HCT116 (cell line): Measurements from ENCODE around the gene C10orf62. TPM values are rescaled to one million over a fixed set of nuclear protein-coding genes. Genes with fewer than 3 reads are reported as not detected.
A peak's percentile ranks its signal among the peaks of the same experiment; 100 is the strongest.

Experiments used
- ATAC-seq: fragments of 200-7000 bp; cut with Tn5 transposase; 2 replicates; pipeline ENCODE4 v1.9.1; 2020; ENCODE audit warnings: mild to moderate bottlenecking, moderate library complexity
- BruUV-seq: library from RNA; stranded (reverse); fragments of 400-500 nt; replicated peaks from 2 replicates; lab custom pipeline; 2021; lab: Mats Ljungman, UMichigan
- CTCF ChIA-PET: fragments of 300-600 bp; sonication (Branson Sonifier 250); formaldehyde crosslinking; loops from one replicate; lab custom pipeline; 2021; ENCODE audit warnings: antibody characterized with exemption; lab: Charles Lee
- POLR2A ChIA-PET: fragments of 300-600, 350-600 bp; sonication (Branson Sonifier 250); formaldehyde crosslinking; loops from one replicate; lab custom pipeline; 2021; ENCODE audit warnings: antibody characterized with exemption; lab: Charles Lee
- RAD21 ChIA-PET, 2 experiments: fragments of 300-600 bp; sonication (Branson Sonifier 250); formaldehyde crosslinking; loops; one replicate each; lab custom pipeline; 2023; ENCODE audit warnings: low total read pairs in 2 of 2; ENCODE audit not compliant: uncharacterized antibody in 2 of 2, unreplicated experiment in 2 of 2, low non-redundant PET in 1 of 2; lab: Charles Lee
- DNase-seq: peaks from one replicate; pipeline ENCODE4 v3.0.0-alpha.2; 2010; ENCODE audit warnings: low read depth, low spot score
- H2AFZ ChIP-seq: fragments of 200-600 bp; shearing (Covaris generic), sonication (generic); 2 replicates; pipeline ENCODE4 v1.6.1; 2017; ENCODE audit warnings: low read depth, mixed run types, mixed read lengths, antibody characterized with exemption, low read length; ENCODE audit not compliant: poor library complexity, severe bottlenecking
- H3K27ac ChIP-seq: 2 replicates; pipeline ENCODE4 v1.5.1; 2012; ENCODE audit warnings: low read depth, low read length
- H3K27me3 ChIP-seq: fragments of 200-600 bp; sonication (generic); 2 replicates; pipeline ENCODE4 v1.6.1; 2016; ENCODE audit warnings: mixed run types, low read length, mixed read lengths; ENCODE audit not compliant: insufficient read depth
- H3K36me3 ChIP-seq, 2 experiments: fragments of 200-500 bp in 1 of 2; fragments of 200-600 bp in 1 of 2; sonication (Bioruptor generic) in 1 of 2; sonication (generic) in 1 of 2; 2 replicates each; pipeline versions ENCODE4 v1.5.1 to v1.6.1; 2014 to 2016; ENCODE audit warnings: low read length in 2 of 2, inconsistent platforms in 1 of 2, mixed read lengths in 1 of 2, mixed run types in 1 of 2; ENCODE audit not compliant: insufficient read depth in 2 of 2, control insufficient read depth in 1 of 2
- H3K4me1 ChIP-seq, 2 experiments: fragments of 200-600 bp in 1 of 2; sonication (generic) in 1 of 2; 2 replicates each; pipeline versions ENCODE4 v1.5.1 to v1.6.1; 2012 to 2017; ENCODE audit warnings: low read length in 2 of 2, inconsistent platforms in 1 of 2, mild to moderate bottlenecking in 1 of 2, mixed read lengths in 1 of 2, mixed run types in 1 of 2, moderate library complexity in 1 of 2; ENCODE audit not compliant: insufficient read depth in 2 of 2, control insufficient read depth in 1 of 2
- H3K4me2 ChIP-seq: fragments of 200-600 bp; sonication (generic); 2 replicates; pipeline ENCODE4 v1.6.1; 2017; ENCODE audit warnings: mixed run types, low read length, mixed read lengths
- H3K4me3 ChIP-seq, 2 experiments: fragments of 200-600 bp in 1 of 2; sonication (generic) in 1 of 2; replicated peaks in 1 of 2; 2 replicates each; pipeline ENCODE4 v1.5.1; 2011 to 2016; ENCODE audit warnings: low read length in 2 of 2, control low read depth in 1 of 2, low read depth in 1 of 2, mild to moderate bottlenecking in 1 of 2, mixed read lengths in 1 of 2, mixed run types in 1 of 2
- H3K79me2 ChIP-seq: fragments of 200-600 bp; sonication (generic); 2 replicates; pipeline ENCODE4 v1.6.1; 2017; ENCODE audit warnings: mild to moderate bottlenecking, mixed run types, low read length, moderate library complexity, mixed read lengths; ENCODE audit not compliant: insufficient read depth
- H3K9ac ChIP-seq: fragments of 200-600 bp; sonication (generic); 2 replicates; pipeline ENCODE4 v1.6.1; 2016; ENCODE audit warnings: low read length, mixed read lengths
- H3K9me2 ChIP-seq: fragments of 200-600 bp; sonication (generic), shearing (Covaris generic); 2 replicates; pipeline ENCODE4 v1.6.1; 2017; ENCODE audit warnings: mixed run types, mild to moderate bottlenecking, moderate library complexity; ENCODE audit not compliant: insufficient read depth
- H3K9me3 ChIP-seq, 2 experiments: fragments of 200-500 bp in 1 of 2; fragments of 200-600 bp in 1 of 2; sonication (Bioruptor generic) in 1 of 2; sonication (generic) in 1 of 2; 2 replicates each; pipeline ENCODE4 v1.6.1; 2014 to 2017; ENCODE audit warnings: low read length in 2 of 2, mixed read lengths in 2 of 2, inconsistent platforms in 1 of 2, low read depth in 1 of 2, mild to moderate bottlenecking in 1 of 2, mixed run types in 1 of 2, moderate library complexity in 1 of 2; ENCODE audit not compliant: control insufficient read depth in 1 of 2, insufficient read depth in 1 of 2
- H4K20me1 ChIP-seq: fragments of 200-600 bp; sonication (generic), shearing (Covaris generic); 2 replicates; pipeline ENCODE4 v1.6.1; 2017; ENCODE audit warnings: mixed run types, mild to moderate bottlenecking, moderate library complexity; ENCODE audit not compliant: insufficient read depth
- CBX3 ChIP-seq: IDR thresholded peaks from 2 replicates; pipeline ENCODE4 v1.6.1; 2012; ENCODE audit warnings: low read depth
- CTCF ChIP-seq, 3 experiments: fragments of 200-600 bp in 1 of 3; sonication (generic) in 1 of 3; IDR thresholded peaks in 2 of 3; conservative IDR thresholded peaks in 1 of 3; 2 replicates each; pipeline ENCODE4 v1.5.1; 2012 to 2017; ENCODE audit warnings: low read depth in 2 of 3, low read length in 2 of 3, antibody characterized with exemption in 1 of 3, borderline replicate concordance in 1 of 3, control low read depth in 1 of 3, mild to moderate bottlenecking in 1 of 3, mixed read lengths in 1 of 3, mixed run types in 1 of 3, moderate library complexity in 1 of 3; ENCODE audit not compliant: insufficient read depth in 1 of 3
- EZH2 ChIP-seq: fragments of 200-600 bp; sonication (generic); IDR thresholded peaks from 2 replicates; pipeline ENCODE4 v1.6.1; 2017; ENCODE audit warnings: antibody characterized with exemption, mixed run types
- EZH2phosphoT487 ChIP-seq: fragments of 200-600 bp; IDR thresholded peaks from 2 replicates; pipeline ENCODE4 v1.6.1; 2018; ENCODE audit warnings: antibody characterized with exemption, borderline replicate concordance
- FOSL1 ChIP-seq: IDR thresholded peaks from 2 replicates; pipeline ENCODE4 v1.6.1; 2012; ENCODE audit warnings: low read depth
- POLR2A ChIP-seq: IDR thresholded peaks from 2 replicates; pipeline ENCODE4 v1.7.0; 2011; ENCODE audit warnings: borderline replicate concordance; ENCODE audit not compliant: insufficient read depth, insufficient read length; ENCODE audit errors: extremely low read depth
- RAD21 ChIP-seq: IDR thresholded peaks from 2 replicates; pipeline ENCODE4 v1.6.1; 2012; ENCODE audit warnings: low read depth, mild to moderate bottlenecking
- SIN3A ChIP-seq: IDR thresholded peaks from 2 replicates; pipeline ENCODE4 v1.6.1; 2012; ENCODE audit warnings: low read depth
- SRF ChIP-seq: IDR thresholded peaks from 2 replicates; pipeline ENCODE4 v1.6.1; 2012; ENCODE audit warnings: low read depth
- YY1 ChIP-seq: IDR thresholded peaks from 2 replicates; pipeline ENCODE4 v1.6.1; 2011; ENCODE audit warnings: low read length, low read depth, moderate library complexity, mild to moderate bottlenecking; ENCODE audit not compliant: insufficient replicate concordance; ENCODE audit errors: extremely low read depth
- ZFX ChIP-seq: fragments of 450-650 bp; IDR thresholded peaks from 2 replicates; pipeline ENCODE4 v1.6.1; 2017
- intact Hi-C: fragments of 100-400 bp; cut with micrococcal nuclease; formaldehyde crosslinking; loops from 2 replicates; pipeline ENCODE4 v1.10.0; 2022
- total RNA-seq: library from RNA; stranded (reverse); gene quantifications from one replicate; pipeline ENCODE4 v1.2.1, GENCODE V29; 2021; ENCODE audit not compliant: unreplicated experiment

C10orf62 gene
- total RNA-seq, 1 experiment from 2014 or later, result 0.32 TPM

- no peak for TF ChIP-seq YY1
- no peak for TF ChIP-seq CTCF (IDR thresholded peaks at IDR 0.05 in 2 of 3, conservative IDR thresholded peaks at IDR 0.05 in 1 of 3; ENCODE audit: borderline replicate concordance in 1 of 3, insufficient read depth in 1 of 3, low read depth in 2 of 3, low read length in 2 of 3)
- TF ChIP-seq POLR2A, result no peak
- no peak for TF ChIP-seq CBX3
- TF ChIP-seq RAD21, result no peak
- no peak for TF ChIP-seq EZH2
- TF ChIP-seq ZFX, result no peak
- no peak for TF ChIP-seq SIN3A
- TF ChIP-seq SRF, result no peak
- no peak for TF ChIP-seq EZH2phosphoT487
- TF ChIP-seq FOSL1, result no peak
- Histone ChIP-seq H2AFZ (no peak overlapping the region), H3K9ac (0 out of 2 replicates have a peak overlapping the region, but pooled peaks have one; percentile 67), H3K9me2 (no peaks in the 10 kb centered on the region), H3K79me2 (no peaks in the 10 kb centered on the region), H3K4me3 (no peak overlapping the region), H3K27ac (peak overlapping the region; percentile 68; the same call in 1 of the 2 replicates), H3K4me1 (peaks cover 53 to 60% of the 10 kb centered on the region in 2 experiments), H3K4me2 (peak overlapping the region; percentile 92; the same call in 1 of the 2 replicates), H3K9me3 (no peaks in the 10 kb centered on the region), H3K27me3 (no peaks in the 10 kb centered on the region), H4K20me1 (no peaks in the 10 kb centered on the region), H3K36me3 (no peaks in the 10 kb centered on the region)
- ChIA-PET CTCF (interaction anchor here (0.6 to 2.8 kb wide), 18 partner anchors 8 to 236 kb away, joined by 3 to 35 read pairs (median 6); partner anchors contain the start of gene HOGA1), POLR2A (interaction anchor here (1.8 kb wide), 1 partner anchor 114 kb away, joined by 3 read pairs; the partner anchor contains the start of gene AVPI1), RAD21 (interaction anchor here in 1 of 2 experiments (2.3 kb wide), 1 partner anchor 39 kb away, joined by 7 read pairs; no protein-coding TSS in a partner anchor)
- no peak for DNase-seq
- no peak for ATAC-seq
- no TSS peak for BruUV-seq
- intact Hi-C loops, result no loop called here
Measured at GRCh38 chr10:97573021-97573420, 16.5 kb upstream of the C10orf62 start.
